ENCODE results near the gene GATA5.

The GATA5 gene

DNA sequence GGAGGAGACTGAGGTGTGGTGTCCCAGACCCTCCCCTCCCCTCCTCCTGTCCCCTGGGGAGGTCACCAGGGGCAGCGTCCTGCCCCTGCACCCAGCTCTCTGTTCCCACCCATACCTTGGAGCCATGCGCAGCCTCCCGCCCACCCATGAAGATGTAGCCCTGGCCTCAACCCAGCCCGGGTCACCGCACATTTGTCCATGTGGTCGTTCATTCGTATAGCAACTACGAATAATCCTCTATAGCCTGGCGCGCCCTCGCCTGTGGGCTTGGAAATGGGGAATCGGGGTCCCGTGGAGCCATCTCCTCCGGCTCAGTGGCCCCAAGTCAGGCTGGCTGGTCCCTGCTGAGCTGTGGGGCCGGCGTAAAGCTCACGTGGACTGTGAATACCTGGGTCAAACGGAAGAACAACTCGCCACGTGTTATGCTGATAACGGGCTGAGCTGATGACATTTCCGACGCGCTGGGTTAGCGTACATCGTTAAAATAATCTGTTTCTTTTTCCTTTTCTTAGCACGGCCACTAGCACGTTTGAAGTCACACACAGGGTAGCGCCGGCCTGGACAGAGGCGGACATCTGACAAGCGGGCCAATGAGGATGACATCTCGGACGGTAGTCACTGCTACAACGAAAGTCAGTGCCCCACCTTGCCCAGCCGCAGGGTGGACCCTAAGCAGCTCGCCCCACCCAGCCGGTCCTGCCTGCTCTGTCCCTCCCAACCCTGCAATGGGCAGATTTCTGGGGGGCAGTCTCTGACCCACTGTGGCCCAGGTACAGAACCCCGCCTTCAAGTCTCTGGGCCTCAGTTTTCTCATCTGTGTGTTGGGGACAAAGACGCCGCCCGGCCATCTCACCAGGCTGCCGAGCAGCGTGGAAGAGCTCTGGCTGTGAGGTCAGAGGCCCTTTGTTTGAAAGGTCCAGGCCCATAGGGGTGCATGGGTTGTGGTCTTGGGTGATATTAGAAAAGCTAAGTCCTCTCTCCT is 28.6 kb downstream of the GATA5 start:
- Histone ChIP-seq H3K4me1 (ENCODE audit: control insufficient read depth, insufficient read depth, low read length) (no peaks in the 10 kb centered on the region), H3K27me3 (replicated peaks; ENCODE audit: control insufficient read depth, insufficient read depth, low read length) (peaks cover 57% of the 10 kb centered on the region), H3K4me3 (ENCODE audit: low read length) (no peak overlapping the region), H3K9ac (ENCODE audit: low read length) (no peak overlapping the region), H3K9me3 (ENCODE audit: control insufficient read depth, low read length) (no peaks in the 10 kb centered on the region), H3K36me3 (ENCODE audit: control insufficient read depth, insufficient read depth, low read length, severe bottlenecking) (no peaks in the 10 kb centered on the region)
- no peak for DNase-seq (ENCODE audit: low read depth)

GRCh38 chr20:62446481-62446880 is 29.3 kb downstream of the GATA5 start:
- DNase-seq (ENCODE audit: low read depth), result no peak
- no peaks in the 10 kb centered on the region for H3K9me3 ChIP-seq (ENCODE audit: control insufficient read depth, low read length)
- peaks cover 60% of the 10 kb centered on the region for H3K27me3 ChIP-seq (replicated peaks; ENCODE audit: control insufficient read depth, insufficient read depth, low read length)
- no peak overlapping the region for H3K9ac ChIP-seq (ENCODE audit: low read length)
- no peak overlapping the region for H3K4me3 ChIP-seq (ENCODE audit: low read length)
- no peaks in the 10 kb centered on the region for H3K4me1 ChIP-seq (ENCODE audit: control insufficient read depth, insufficient read depth, low read length)
- no peaks in the 10 kb centered on the region for H3K36me3 ChIP-seq (ENCODE audit: control insufficient read depth, insufficient read depth, low read length, severe bottlenecking)

GRCh38 chr20:62445553-62446340 is 30.0 kb downstream of the GATA5 start:
- DNase-seq (ENCODE audit: low read depth), result no peak
- no peaks in the 10 kb centered on the region for H3K36me3 ChIP-seq (ENCODE audit: control insufficient read depth, insufficient read depth, low read length, severe bottlenecking)
- H3K27me3 ChIP-seq (replicated peaks; ENCODE audit: control insufficient read depth, insufficient read depth, low read length), result peaks cover 62% of the 10 kb centered on the region
- no peak overlapping the region for H3K9ac ChIP-seq (ENCODE audit: low read length)
- H3K9me3 ChIP-seq (ENCODE audit: control insufficient read depth, low read length), result no peaks in the 10 kb centered on the region
- no peak overlapping the region for H3K4me3 ChIP-seq (ENCODE audit: low read length)
- no peaks in the 10 kb centered on the region for H3K4me1 ChIP-seq (ENCODE audit: control insufficient read depth, insufficient read depth, low read length)

DNA sequence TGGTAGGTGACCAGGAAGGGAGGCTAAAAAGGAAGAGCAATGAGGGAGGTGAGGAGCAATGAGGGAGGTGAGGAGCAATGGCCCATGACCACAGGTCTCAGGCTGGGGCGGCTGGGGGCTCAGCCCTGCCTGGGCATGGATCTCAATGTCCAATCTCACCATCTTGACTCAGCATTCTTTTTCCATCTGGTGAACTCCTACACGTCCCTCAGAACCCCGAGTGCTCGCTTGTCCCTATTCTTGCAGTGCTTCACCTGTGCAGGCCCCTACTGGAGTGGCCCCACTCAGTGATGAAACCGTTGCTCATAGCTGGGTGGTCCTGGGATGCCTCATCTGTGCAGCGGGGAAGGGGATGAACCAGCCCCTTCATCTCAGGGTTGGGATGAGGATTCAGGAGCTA is 31.5 kb downstream of the GATA5 start:
- H3K27me3 ChIP-seq (replicated peaks; ENCODE audit: control insufficient read depth, insufficient read depth, low read length), result peaks cover 65% of the 10 kb centered on the region

DNA sequence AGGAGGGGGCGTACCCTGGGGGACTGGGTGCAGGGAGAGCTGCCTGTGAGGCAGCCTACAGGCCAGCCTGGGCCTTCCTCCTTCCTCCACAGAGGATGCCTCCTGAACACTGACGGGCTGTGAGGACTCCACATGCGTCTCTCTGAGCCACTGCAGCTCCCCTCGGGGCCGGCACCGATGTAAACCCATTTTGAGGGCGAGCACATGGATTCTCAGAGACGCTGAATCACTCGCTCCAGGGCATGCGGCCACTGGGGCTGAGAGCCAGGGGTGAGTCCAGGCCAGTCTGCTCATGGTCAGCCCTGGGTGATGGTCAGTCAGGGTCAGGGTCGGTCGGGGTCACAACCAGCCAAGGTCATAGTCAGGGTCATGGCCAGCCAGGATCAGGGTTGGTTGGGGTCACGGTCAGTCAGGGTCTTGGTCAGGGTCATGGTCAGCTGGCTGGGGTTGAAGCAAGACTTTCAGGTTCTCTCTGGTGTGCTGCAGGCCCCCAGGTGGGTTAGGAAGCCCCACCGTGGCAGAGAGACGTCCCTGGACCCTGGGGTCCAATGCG is 33.7 kb downstream of the GATA5 start:
- H3K4me1 ChIP-seq (ENCODE audit: control insufficient read depth, insufficient read depth, low read length), result no peaks in the 10 kb centered on the region
- H3K27me3 ChIP-seq (replicated peaks; ENCODE audit: control insufficient read depth, insufficient read depth, low read length), result peaks cover 62% of the 10 kb centered on the region
- H3K9ac ChIP-seq (ENCODE audit: low read length), result no peak overlapping the region
- no peaks in the 10 kb centered on the region for H3K9me3 ChIP-seq (ENCODE audit: control insufficient read depth, low read length)
- H3K36me3 ChIP-seq (ENCODE audit: control insufficient read depth, insufficient read depth, low read length, severe bottlenecking), result no peaks in the 10 kb centered on the region
- no peak for DNase-seq (ENCODE audit: low read depth)
- no peak overlapping the region for H3K4me3 ChIP-seq (ENCODE audit: low read length)

More for the DNA sequence above, 31.5 kb downstream of the GATA5 start:
- Histone ChIP-seq H3K4me1 (ENCODE audit: control insufficient read depth, insufficient read depth, low read length) (no peaks in the 10 kb centered on the region), H3K4me3 (ENCODE audit: low read length) (no peak overlapping the region), H3K36me3 (ENCODE audit: control insufficient read depth, insufficient read depth, low read length, severe bottlenecking) (no peaks in the 10 kb centered on the region), H3K9ac (ENCODE audit: low read length) (no peak overlapping the region), H3K9me3 (ENCODE audit: control insufficient read depth, low read length) (no peaks in the 10 kb centered on the region)
- DNase-seq (ENCODE audit: low read depth), result no peak

GRCh38 chr20:62439218-62439617 is 36.6 kb downstream of the GATA5 start:
- Histone ChIP-seq H3K4me1 (ENCODE audit: control insufficient read depth, insufficient read depth, low read length) (no peaks in the 10 kb centered on the region), H3K36me3 (ENCODE audit: control insufficient read depth, insufficient read depth, low read length, severe bottlenecking) (no peaks in the 10 kb centered on the region), H3K4me3 (ENCODE audit: low read length) (no peak overlapping the region), H3K9me3 (ENCODE audit: control insufficient read depth, low read length) (no peaks in the 10 kb centered on the region), H3K9ac (ENCODE audit: low read length) (no peak overlapping the region), H3K27me3 (replicated peaks; ENCODE audit: control insufficient read depth, insufficient read depth, low read length) (peaks cover 79% of the 10 kb centered on the region)
- no peak for DNase-seq (ENCODE audit: low read depth)

GRCh38 chr20:62437927-62438326 is 37.9 kb downstream of the GATA5 start:
- Histone ChIP-seq H3K9ac (ENCODE audit: low read length) (no peak overlapping the region), H3K9me3 (ENCODE audit: control insufficient read depth, low read length) (no peaks in the 10 kb centered on the region), H3K4me1 (ENCODE audit: control insufficient read depth, insufficient read depth, low read length) (peaks cover 6% of the 10 kb centered on the region), H3K27me3 (replicated peaks; ENCODE audit: control insufficient read depth, insufficient read depth, low read length) (peaks cover 82% of the 10 kb centered on the region), H3K36me3 (ENCODE audit: control insufficient read depth, insufficient read depth, low read length, severe bottlenecking) (no peaks in the 10 kb centered on the region), H3K4me3 (ENCODE audit: low read length) (no peak overlapping the region)
- DNase-seq (ENCODE audit: low read depth), result no peak

- DNase-seq (ENCODE audit: low read depth), result no peak
- H3K4me3 ChIP-seq (ENCODE audit: low read length), result no peak overlapping the region
- peaks cover 82% of the 10 kb centered on the region for H3K27me3 ChIP-seq (replicated peaks; ENCODE audit: control insufficient read depth, insufficient read depth, low read length)
Observed at GRCh38 chr20:62437496-62437895, 38.3 kb downstream of the GATA5 start.

DNA sequence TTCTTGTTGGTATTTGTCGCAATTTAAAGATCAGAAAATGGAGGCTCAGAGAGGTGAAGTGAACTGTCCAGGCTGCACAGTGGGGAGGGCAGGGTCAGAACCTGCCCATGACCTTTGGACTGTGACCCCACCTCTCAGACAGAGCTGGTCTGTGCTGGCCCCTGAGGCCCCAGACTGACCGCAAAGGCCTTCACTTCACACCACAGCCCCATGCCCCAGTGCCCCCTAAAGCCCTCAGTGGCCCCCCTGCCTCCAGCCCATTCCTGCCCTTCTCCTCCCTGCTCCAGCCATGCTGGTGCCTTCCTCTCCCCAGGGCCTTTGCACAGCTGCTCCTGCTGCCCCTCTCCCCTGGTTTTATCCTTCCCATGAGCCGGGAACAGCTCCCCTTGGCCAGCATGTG is 39.1 kb downstream of the GATA5 start:
- Histone ChIP-seq H3K4me1 (ENCODE audit: control insufficient read depth, insufficient read depth, low read length) (peaks cover 6% of the 10 kb centered on the region), H3K36me3 (ENCODE audit: control insufficient read depth, insufficient read depth, low read length, severe bottlenecking) (no peaks in the 10 kb centered on the region), H3K9ac (ENCODE audit: low read length) (no peak overlapping the region), H3K9me3 (ENCODE audit: control insufficient read depth, low read length) (no peaks in the 10 kb centered on the region), H3K27me3 (replicated peaks; ENCODE audit: control insufficient read depth, insufficient read depth, low read length) (peaks cover 82% of the 10 kb centered on the region), H3K4me3 (ENCODE audit: low read length) (no peak overlapping the region)
- no peak for DNase-seq (ENCODE audit: low read depth)

More at GRCh38 chr20:62437496-62437895, 38.3 kb downstream of the GATA5 start:
- Histone ChIP-seq H3K4me1 (ENCODE audit: control insufficient read depth, insufficient read depth, low read length) (peaks cover 6% of the 10 kb centered on the region), H3K36me3 (ENCODE audit: control insufficient read depth, insufficient read depth, low read length, severe bottlenecking) (no peaks in the 10 kb centered on the region), H3K9ac (ENCODE audit: low read length) (no peak overlapping the region), H3K9me3 (ENCODE audit: control insufficient read depth, low read length) (no peaks in the 10 kb centered on the region)

DNA sequence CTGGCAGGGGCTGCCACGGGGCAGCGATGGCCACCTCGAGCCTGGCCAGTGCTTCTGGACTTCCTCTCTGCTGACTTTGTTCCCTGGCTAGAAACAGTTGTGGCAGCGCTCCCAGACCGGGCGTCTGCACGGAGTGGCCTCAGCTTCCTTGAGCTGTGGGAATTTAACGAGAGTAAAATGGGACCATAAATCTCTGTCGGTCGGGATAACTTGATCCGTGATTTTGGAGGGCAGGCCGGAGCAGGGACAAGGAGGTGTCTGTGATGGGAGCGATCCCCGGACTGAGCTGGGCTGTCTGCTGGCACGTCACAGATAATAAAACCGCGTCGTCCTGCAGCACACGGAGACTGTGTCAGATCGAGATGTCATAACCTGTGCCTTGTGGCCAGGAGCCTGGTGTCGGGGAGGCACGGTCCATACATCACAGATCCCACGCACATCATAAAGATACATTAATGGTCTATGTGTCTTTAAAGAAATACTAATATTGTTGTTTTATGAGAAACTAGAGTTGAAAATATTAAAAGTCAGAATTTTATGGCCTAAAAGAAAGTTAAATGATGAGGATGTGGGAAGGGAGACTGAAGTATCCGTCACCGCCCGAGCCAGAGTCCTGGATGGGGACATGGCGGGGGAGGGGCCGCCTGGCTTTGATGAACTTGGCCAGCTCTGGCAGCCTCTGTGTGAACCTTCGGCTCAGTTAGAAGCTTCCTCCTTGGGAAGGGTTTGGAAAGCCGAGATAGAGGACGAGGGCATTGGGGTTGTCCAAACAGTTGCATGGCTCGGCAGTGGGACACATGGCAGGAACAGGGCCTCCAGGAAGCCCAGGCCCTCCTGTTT is 41.9 kb downstream of the GATA5 start:
- Histone ChIP-seq H3K9ac (ENCODE audit: low read length) (no peak overlapping the region), H3K4me1 (ENCODE audit: control insufficient read depth, insufficient read depth, low read length) (peaks cover 6% of the 10 kb centered on the region), H3K4me3 (ENCODE audit: low read length) (no peak overlapping the region), H3K27me3 (replicated peaks; ENCODE audit: control insufficient read depth, insufficient read depth, low read length) (peaks cover 77% of the 10 kb centered on the region), H3K36me3 (ENCODE audit: control insufficient read depth, insufficient read depth, low read length, severe bottlenecking) (no peaks in the 10 kb centered on the region), H3K9me3 (ENCODE audit: control insufficient read depth, low read length) (no peaks in the 10 kb centered on the region)
- DNase-seq (ENCODE audit: low read depth), result no peak

Measured in adipocyte (in vitro differentiated cells).